ENCODE results near the gene MPL. TPM values are rescaled to one million over a fixed set of nuclear protein-coding genes. Genes with fewer than 3 reads are reported as not detected.
"Not testable (repeated sequence)": the region's sequence is repeated elsewhere in the genome, so short reads cannot be mapped to it uniquely, and the experiment has no call there.

Gene MPL
- total and polyA plus RNA-seq, 5 experiments from 2014 or later = not detected

GRCh38 chr1:43382027-43382779 lies 44.6 kb downstream of the MPL start:
- Mint-ChIP-seq H3K36me3 (peaks cover 10 to 63% (median 16%) of the 10 kb centered on the region in 3 donors), H3K9me3 (no peaks in the 10 kb centered on the region), H3K27ac (peak overlapping the region in 6 of 10 donors; percentile 22 to 79 (median 60)), H3K4me1 (peaks cover 19 to 31% (median 24%) of the 10 kb centered on the region in 4 donors), H3K4me3 (no peak overlapping the region), H3K27me3 (no peaks in the 10 kb centered on the region)
- ATAC-seq (no peak), DNase-seq (no peak)
- POLR2A ChIA-PET = interaction anchor here (3.1 kb wide), 1 partner anchor 14 kb away, joined by 11 read pairs; the partner anchor contains the start of gene ELOVL1

GRCh38 chr1:43383449-43383848 lies 45.8 kb downstream of the MPL start:
- peaks cover 10 to 65% (median 16%) of the 10 kb centered on the region in 3 donors for H3K36me3 Mint-ChIP-seq
- H3K27me3 Mint-ChIP-seq = no peaks in the 10 kb centered on the region
- H3K4me3 Mint-ChIP-seq = no peak overlapping the region
- POLR2A ChIA-PET = interaction anchor here (0.6 to 3.1 kb wide), 3 partner anchors 15 to 25 kb away, joined by 3 to 11 read pairs (median 5); partner anchors contain the start of gene ELOVL1
- no peaks in the 10 kb centered on the region for H3K9me3 Mint-ChIP-seq
- H3K4me1 Mint-ChIP-seq = peaks cover 24 to 42% (median 34%) of the 10 kb centered on the region in 4 donors
- no peak for DNase-seq
- peak overlapping the region in 3 of 10 donors; percentile 4 to 45 (median 41) for H3K27ac Mint-ChIP-seq
- no peak for ATAC-seq

- Mint-ChIP-seq H3K9me3 (no peaks in the 10 kb centered on the region), H3K4me3 (no peak overlapping the region), H3K27ac (peak overlapping the region in 4 of 10 donors; percentile 10 to 77 (median 40)), H3K36me3 (peaks cover 14 to 57% (median 16%) of the 10 kb centered on the region in 3 donors), H3K4me1 (peaks cover 22 to 53% (median 42%) of the 10 kb centered on the region in 4 donors), H3K27me3 (no peaks in the 10 kb centered on the region)
- POLR2A ChIA-PET = interaction anchor here (1.0 kb wide), 1 partner anchor 18 kb away, joined by 3 read pairs; the partner anchor contains the start of gene ELOVL1
- DNase-seq (no peak), ATAC-seq (no peak)
These were observed 49.1 kb downstream of the MPL start for GRCh38 chr1:43386676-43387075.

GRCh38 chr1:43387976-43388599 lies 50.5 kb downstream of the MPL start:
- no peaks in the 10 kb centered on the region for H3K27me3 Mint-ChIP-seq
- peaks cover 27 to 55% (median 45%) of the 10 kb centered on the region in 4 donors for H3K4me1 Mint-ChIP-seq
- H3K9me3 Mint-ChIP-seq = no peaks in the 10 kb centered on the region
- DNase-seq (no peak), ATAC-seq (no peak)
- peak overlapping the region; percentile 69 to 100 (median 99) for H3K27ac Mint-ChIP-seq
- peak overlapping the region; percentile 98 to 100 (median 100) for H3K4me3 Mint-ChIP-seq
- POLR2A ChIA-PET = interaction anchor here (0.6 to 2.9 kb wide), 2 partner anchors 18 to 20 kb away, joined by 5 to 20 read pairs; partner anchors contain the start of gene ELOVL1
- H3K36me3 Mint-ChIP-seq = peaks cover 14 to 46% (median 16%) of the 10 kb centered on the region in 3 donors

GRCh38 chr1:43388613-43389012 lies 51.0 kb downstream of the MPL start:
- peaks cover 14 to 45% (median 14%) of the 10 kb centered on the region in 3 donors for H3K36me3 Mint-ChIP-seq
- peak overlapping the region; percentile 98 to 100 (median 100) for H3K4me3 Mint-ChIP-seq
- H3K27ac Mint-ChIP-seq = peak overlapping the region; percentile 98 to 100 (median 99)
- H3K27me3 Mint-ChIP-seq = no peaks in the 10 kb centered on the region
- ATAC-seq = no peak
- H3K4me1 Mint-ChIP-seq = peaks cover 29 to 61% (median 48%) of the 10 kb centered on the region in 4 donors
- POLR2A ChIA-PET = interaction anchor here (0.6 to 2.9 kb wide), 2 partner anchors 18 to 21 kb away, joined by 5 to 20 read pairs; partner anchors contain the start of gene ELOVL1
- no peak for DNase-seq
- H3K9me3 Mint-ChIP-seq = no peaks in the 10 kb centered on the region

- Mint-ChIP-seq H3K9me3 (no peaks in the 10 kb centered on the region), H3K4me3 (peak within 1 kb of the TSS; percentile 98 to 100 (median 100)), H3K27me3 (no peaks in the 10 kb centered on the region), H3K4me1 (peaks cover 32 to 66% (median 50%) of the 10 kb centered on the region in 4 donors), H3K27ac (peak within 1 kb of the TSS; percentile 98 to 100 (median 99)), H3K36me3 (peaks cover 11 to 44% (median 14%) of the 10 kb centered on the region in 3 donors)
- DNase-seq (peak; percentile 82 to 95 (median 88)), ATAC-seq (peak; percentile 91 to 95)
- POLR2A ChIA-PET = interaction anchor here (0.7 to 2.9 kb wide), 10 partner anchors 9 to 1386 kb away, joined by 3 to 20 read pairs (median 4); partner anchors contain the start of genes CDC20, ELOVL1, HYI and RPS8
These were observed 52.0 kb downstream of the MPL start, which contains the start of the genes MED8 and SZT2 for GRCh38 chr1:43389326-43390313. Gene MED8 (minus strand): TSS chr1:43389800. CDS start chr1:43389764, 36 bp downstream. Gene SZT2 (plus strand): TSS chr1:43389899. CDS start chr1:43389969, 70 bp downstream.

- no peak for ATAC-seq
- peaks cover 2 to 36% (median 4%) of the 10 kb centered on the region in 3 donors for H3K36me3 Mint-ChIP-seq
- peak overlapping the region in 1 of 10 donors; percentile 28 for H3K4me3 Mint-ChIP-seq
- DNase-seq = no peak
- H3K9me3 Mint-ChIP-seq = no peaks in the 10 kb centered on the region
- POLR2A ChIA-PET = no interaction called here
- H3K4me1 Mint-ChIP-seq = peaks cover 30 to 71% (median 44%) of the 10 kb centered on the region in 4 donors
- H3K27me3 Mint-ChIP-seq = no peaks in the 10 kb centered on the region
- H3K27ac Mint-ChIP-seq = peak overlapping the region in 3 of 10 donors; percentile 9 to 68 (median 64)
These were observed 55.1 kb downstream of the MPL start for GRCh38 chr1:43392702-43393101.

GRCh38 chr1:43395523-43395922 lies 57.9 kb downstream of the MPL start:
- DNase-seq (no peak), ATAC-seq (no peak)
- Mint-ChIP-seq H3K27ac (no peak overlapping the region), H3K4me3 (no peak overlapping the region), H3K27me3 (no peaks in the 10 kb centered on the region), H3K4me1 (peaks cover 14 to 59% (median 30%) of the 10 kb centered on the region in 4 donors), H3K9me3 (no peaks in the 10 kb centered on the region), H3K36me3 (peaks cover 0 to 39% (median 0%) of the 10 kb centered on the region in 3 donors)
- POLR2A ChIA-PET = no interaction called here

- Mint-ChIP-seq H3K4me1 (peaks cover 13 to 56% (median 27%) of the 10 kb centered on the region in 4 donors), H3K4me3 (no peak overlapping the region), H3K36me3 (peaks cover 0 to 42% (median 0%) of the 10 kb centered on the region in 3 donors), H3K27me3 (no peaks in the 10 kb centered on the region), H3K27ac (no peak overlapping the region), H3K9me3 (no peaks in the 10 kb centered on the region)
- POLR2A ChIA-PET = no interaction called here
- ATAC-seq = no peak
- no peak for DNase-seq
These were observed 58.4 kb downstream of the MPL start for GRCh38 chr1:43396059-43396458.

GRCh38 chr1:43398227-43398626 lies 60.6 kb downstream of the MPL start:
- POLR2A ChIA-PET = no interaction called here

GRCh38 chr1:43400441-43400840 lies 62.8 kb downstream of the MPL start:
- H3K27me3 Mint-ChIP-seq, ATAC-seq, H3K4me3 Mint-ChIP-seq, POLR2A ChIA-PET, H3K27ac Mint-ChIP-seq, H3K9me3 Mint-ChIP-seq, DNase-seq: not testable (repeated sequence)
- Mint-ChIP-seq H3K4me1 (peaks cover 8 to 38% (median 21%) of the 10 kb centered on the region in 4 donors), H3K36me3 (peaks cover under 1 to 62% (median 8%) of the 10 kb centered on the region in 3 donors)

More at GRCh38 chr1:43398227-43398626, 60.6 kb downstream of the MPL start:
- Mint-ChIP-seq H3K36me3 (peaks cover 0 to 57% (median under 1%) of the 10 kb centered on the region in 3 donors), H3K27ac (peak overlapping the region in 2 of 10 donors; percentile 1 to 4), H3K27me3 (no peaks in the 10 kb centered on the region), H3K4me1 (peaks cover 8 to 52% (median 28%) of the 10 kb centered on the region in 4 donors), H3K9me3 (no peaks in the 10 kb centered on the region), H3K4me3 (no peak overlapping the region)
- no peak for ATAC-seq
- no peak for DNase-seq

All from naive thymus-derived CD8-positive, alpha-beta T cell (primary cell).